ENCODE results near the gene LRRC15.

Gene LRRC15

DNA sequence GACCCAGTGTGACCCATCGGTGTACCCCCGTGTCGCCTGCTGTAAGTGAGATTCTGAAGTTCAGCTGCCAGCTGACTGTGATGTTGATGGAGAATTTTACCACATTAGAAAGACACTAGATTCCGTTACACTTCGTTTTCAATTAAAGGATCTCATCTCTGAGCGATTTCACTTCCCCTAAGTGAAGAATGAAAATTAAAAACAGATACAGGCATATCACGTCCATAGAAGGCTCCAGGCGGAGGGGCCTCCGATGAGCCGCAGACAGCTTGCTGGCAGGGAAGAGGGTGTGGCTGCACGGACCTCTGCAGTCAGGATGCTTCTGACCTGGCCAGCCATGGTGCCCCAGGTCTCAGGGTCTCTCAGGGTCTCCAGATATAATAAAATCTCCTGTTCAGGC lies 11.9 kb downstream of the LRRC15 start:
- no peak for DNase-seq

DNA sequence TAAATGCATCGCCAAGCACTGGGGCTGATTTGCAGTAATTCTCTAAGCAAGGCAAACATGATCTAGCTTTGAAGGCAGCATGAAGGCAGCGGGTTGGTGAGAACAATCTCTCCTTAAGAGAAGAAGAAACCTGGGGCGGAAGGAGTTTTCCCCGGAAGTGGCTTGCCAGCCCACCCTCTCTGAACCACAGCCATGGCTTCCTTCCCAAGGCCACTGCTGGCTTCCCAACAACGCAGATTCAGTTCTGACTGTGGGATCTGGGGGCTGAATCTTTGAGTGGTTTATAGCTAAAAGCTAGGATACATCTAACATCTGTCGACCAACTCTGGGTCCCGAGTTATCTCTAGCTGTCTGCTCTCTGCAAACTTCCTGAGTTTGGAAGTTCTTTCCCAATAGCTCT lies 14.2 kb downstream of the LRRC15 start:
- no peak for DNase-seq

- no peak for DNase-seq
Measured at GRCh38 chr3:194354315-194354714, 15.2 kb downstream of the LRRC15 start.

DNA sequence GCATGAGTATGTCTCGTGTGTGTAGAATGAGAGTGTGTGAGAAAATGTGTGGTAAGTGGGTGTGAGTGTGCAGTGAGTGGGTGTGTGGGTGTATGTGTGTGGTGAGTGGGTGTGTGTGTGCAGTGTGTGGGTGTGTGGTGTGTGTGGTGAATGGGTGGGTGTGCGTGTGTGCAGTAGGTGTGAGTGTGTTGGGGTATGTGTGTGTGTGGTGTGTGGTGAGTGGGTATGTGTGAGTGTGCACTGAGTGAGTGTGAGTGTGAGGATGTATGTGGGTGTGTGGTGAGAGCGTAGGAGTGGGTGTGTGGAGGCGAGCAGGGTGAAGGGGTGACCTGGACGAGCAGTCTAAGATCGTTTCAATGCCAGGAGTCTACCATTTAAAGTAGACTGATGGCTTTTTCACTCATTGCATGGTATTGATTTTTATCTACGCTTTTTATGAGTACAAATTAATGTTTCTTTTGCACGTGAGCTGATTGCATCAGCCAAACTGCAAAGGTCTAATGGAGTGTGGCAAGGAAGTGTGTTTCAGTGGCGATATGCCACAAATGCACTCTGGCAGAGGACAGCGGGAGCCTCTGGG lies 16.8 kb downstream of the LRRC15 start:
- DNase-seq: no peak

GRCh38 chr3:194351952-194352536 lies 17.5 kb downstream of the LRRC15 start:
- no peak for DNase-seq

DNA sequence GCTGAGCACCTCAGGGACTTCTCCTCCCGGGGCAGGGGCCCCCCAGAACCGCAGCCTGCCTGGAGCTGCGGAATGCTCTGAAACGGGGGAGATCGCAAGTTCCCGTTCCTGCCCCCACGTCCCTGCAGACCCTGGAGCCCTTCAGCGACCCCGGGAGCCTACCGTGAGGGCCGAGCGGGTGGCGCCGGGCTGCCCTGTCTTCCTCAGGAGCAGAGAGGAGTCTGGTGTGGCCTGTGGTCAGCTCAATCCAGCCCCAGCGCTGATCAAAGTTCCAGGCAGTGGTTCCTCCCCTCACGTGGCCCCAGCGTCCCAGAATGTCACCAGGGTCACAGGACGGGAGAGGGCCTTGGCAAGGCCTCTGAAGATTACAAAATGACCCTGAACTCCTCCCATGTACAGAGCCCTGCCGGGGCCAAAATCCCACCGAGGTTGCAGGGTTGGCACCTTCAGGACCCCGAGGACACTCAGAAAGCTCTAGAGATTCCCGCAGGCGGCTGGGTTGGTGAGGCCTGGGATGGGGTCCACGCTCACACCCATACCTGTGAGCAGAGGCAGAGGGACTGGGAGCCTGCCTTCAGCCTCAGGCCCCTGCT lies 18.4 kb downstream of the LRRC15 start, which contains the start of gene CPN2:
Gene CPN2 (minus strand): TSS at position 249 of the 593 bp plus-strand sequence. CDS start 8,626 bp downstream, outside the sequence.
- DNase-seq: no peak

DNA sequence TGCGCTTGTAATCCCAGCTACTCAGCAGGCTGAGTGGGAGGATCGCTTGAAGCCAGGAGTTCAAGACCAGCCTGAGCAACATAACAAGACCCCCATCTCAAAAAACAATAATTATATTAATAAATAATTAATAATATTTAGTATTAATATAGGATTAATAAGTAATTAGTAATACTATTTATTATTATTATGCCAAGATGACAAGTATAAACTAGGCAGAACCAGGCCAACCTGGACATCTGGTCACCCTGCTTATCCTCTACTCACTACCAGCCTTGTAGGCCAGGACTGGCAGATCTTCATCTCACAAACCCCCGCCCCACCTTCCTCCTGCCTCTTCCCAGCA lies 18.8 kb downstream of the LRRC15 start:
- DNase-seq: no peak

GRCh38 chr3:194348354-194348753 lies 21.2 kb downstream of the LRRC15 start:
- DNase-seq: no peak

- DNase-seq: no peak
Measured at GRCh38 chr3:194346621-194347020, 22.9 kb downstream of the LRRC15 start.

- no peak for DNase-seq
Measured at GRCh38 chr3:194346035-194346434, 23.5 kb downstream of the LRRC15 start.

GRCh38 chr3:194344012-194344411 lies 25.5 kb downstream of the LRRC15 start:
- DNase-seq: peak; percentile 63

DNA sequence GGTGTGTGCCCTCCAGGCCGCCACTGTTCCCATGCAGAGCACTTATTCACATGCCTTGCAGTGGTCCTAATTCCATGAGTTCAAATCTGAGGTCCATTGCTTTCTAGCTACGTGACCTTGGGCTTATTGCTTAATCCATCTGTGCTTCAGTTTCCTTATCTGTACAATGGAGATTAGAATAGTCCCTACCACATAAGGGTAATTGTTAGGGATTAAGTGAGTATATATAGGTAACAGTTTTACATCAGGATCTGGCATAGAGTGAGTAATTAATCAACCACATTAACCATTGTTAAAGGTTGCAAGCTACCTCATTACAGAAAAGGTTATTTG lies 26.0 kb downstream of the LRRC15 start:
- no peak for DNase-seq

DNA sequence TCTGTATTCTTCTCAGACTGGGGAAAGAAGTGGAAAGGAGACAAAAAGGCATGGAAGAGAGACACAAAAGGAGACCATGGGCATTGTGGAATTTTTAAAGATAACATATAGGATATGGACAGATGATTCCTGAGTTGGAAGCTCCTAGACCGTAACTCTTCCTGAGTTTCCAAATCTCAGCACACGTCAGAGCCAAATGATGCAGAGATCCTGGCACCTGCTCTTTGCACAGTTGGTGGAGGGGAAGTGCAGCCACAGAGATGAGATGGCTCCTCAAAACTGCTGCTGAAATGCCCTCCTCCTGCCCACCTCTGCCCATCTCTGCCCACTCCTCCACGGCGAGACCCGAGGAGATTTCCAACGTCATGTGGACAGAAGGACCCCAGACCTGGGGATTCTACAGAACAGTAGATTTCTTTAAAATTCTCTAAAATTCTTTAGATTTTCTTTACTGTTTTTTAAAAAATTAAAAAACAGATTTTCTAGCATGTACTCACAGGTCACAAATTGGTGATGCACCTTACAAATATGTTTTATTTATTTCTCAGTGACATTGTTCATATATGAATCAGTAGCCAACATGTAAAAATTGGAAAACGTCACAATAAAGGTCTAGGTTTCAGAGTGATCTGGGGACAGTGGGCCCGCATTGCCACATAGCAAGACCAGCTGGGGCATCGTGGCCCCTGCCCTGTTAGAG lies 26.5 kb downstream of the LRRC15 start:
- DNase-seq: no peak

- DNase-seq: no peak
Measured at GRCh38 chr3:194340757-194341400, 28.7 kb downstream of the LRRC15 start.

DNA sequence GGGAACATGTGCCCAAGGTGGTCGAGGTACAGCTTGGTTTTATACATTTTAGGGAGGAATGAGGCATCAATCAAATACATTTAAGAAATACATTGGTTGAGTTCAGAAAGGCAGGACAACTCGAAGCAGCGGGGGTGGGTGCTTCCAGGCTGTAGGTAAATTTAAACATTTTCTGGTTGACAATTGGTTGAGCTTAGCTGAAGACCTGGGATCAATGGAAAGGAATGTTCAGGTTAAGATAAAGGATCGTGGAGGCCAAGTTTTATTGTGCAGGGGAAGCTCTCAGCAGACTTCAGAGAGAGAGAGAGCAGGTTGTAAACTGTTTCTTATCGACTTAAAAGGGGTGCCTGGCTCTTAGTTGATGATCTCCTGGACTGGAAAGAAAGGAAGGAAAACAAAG lies 29.7 kb downstream of the LRRC15 start:
- DNase-seq: no peak

GRCh38 chr3:194339356-194339755 lies 30.2 kb downstream of the LRRC15 start:
- DNase-seq: no peak

DNA sequence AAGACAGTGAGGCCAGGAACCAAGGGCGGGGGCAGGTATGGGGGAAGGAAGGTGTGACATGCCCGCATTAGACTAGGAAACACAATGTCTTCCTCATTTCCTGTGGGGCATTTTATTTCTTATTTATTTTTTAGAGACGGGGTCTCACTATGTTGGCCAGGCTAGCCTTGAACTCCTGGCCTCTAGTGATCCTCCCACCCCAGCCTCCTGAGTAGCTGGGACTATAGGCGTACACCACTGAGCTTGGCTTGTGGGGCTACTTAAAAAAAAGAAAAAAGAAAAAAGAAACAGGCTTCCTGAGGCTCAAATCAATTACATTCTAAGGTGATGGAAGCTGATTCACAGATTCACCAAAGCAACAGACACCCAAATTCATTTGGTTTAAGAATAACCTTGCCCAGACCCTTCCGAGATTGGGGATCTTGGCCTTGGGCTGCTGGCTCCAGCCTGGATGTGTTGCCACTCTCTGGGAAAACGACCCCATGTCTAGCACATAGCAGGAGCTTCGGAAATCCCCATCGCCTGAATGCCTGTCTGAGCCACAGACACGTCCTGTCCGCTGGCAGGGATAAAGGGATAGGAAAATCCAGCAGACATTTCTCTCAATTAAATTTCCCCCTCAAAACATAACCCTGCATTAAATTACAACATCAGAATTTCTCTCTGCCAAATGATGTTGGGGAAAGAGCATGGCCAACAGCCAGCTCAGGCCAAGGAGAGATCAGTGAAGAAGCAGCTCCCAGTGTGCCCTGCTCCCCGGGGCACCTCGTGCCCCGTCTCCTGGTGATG lies 31.4 kb downstream of the LRRC15 start:
- DNase-seq: no peak

- DNase-seq: no peak
Measured at GRCh38 chr3:194336601-194337355, 32.8 kb downstream of the LRRC15 start.

GRCh38 chr3:194333981-194334320 lies 35.6 kb downstream of the LRRC15 start:
- no peak for DNase-seq

- peak; percentile 82 for DNase-seq
Measured at GRCh38 chr3:194333212-194333980, 36.1 kb downstream of the LRRC15 start.

DNA sequence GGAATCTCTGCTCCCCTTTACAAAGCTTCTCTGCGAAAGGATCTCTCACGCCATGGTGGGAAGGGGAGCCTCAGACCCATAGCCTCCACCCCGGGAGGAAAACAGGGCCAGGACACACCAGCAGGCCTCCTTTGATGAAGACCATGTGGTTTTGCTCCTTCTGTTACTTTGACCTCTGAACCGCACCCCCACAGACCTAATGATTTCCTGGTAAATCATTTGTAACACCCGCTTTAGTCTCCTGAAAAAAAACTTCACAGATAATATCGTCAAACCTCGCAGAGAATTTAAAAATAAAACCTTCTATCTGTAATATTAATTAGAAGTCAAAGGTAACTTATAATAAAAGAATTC lies 36.7 kb downstream of the LRRC15 start:
- DNase-seq: no peak

DNA sequence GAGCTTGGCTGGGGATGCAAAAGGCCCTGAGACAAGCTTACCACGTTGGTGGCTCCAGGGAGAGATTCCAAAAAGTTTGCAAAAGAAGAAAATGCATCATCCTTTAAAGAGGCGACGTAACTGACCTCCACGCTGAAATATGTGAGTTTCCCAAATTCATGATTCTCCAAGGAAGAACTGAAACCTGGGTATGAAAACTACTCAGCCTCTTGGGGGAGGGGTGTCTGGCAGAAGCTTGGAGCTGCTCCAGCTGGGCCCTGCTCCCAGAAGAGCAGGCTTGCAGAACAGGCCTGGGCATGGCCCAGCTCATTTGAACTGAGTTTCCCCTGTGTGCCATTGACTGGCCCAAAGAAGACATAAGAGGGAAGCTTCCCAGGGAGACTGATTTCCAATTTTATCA lies 39.0 kb downstream of the LRRC15 start:
- no peak for DNase-seq

Measured in hematopoietic multipotent progenitor cell treated with erythropoietin and hydrocortisone succinate and interleukin-3 and kit ligand, for 8 days (in vitro differentiated cells).